HEK293 (cell line): ENCODE data around the gene CD3G.

ENCODE experiments used
- CTCF ChIA-PET: fragments of 350-600 bp; formaldehyde crosslinking; extraction: SDS; loops from one replicate; lab custom pipeline; 2021; ENCODE audit warnings: antibody characterized with exemption; lab: Yijun Ruan, JAX
- POLR2A ChIA-PET: fragments of 300-600 bp; formaldehyde crosslinking; extraction: SDS; loops from one replicate; lab custom pipeline; 2020; ENCODE audit warnings: antibody characterized with exemption, inconsistent platforms; lab: Yijun Ruan, JAX
- H3K27ac ChIP-seq: fragments of 200-500 bp; sonication (Bioruptor generic); 2 replicates; pipeline ENCODE4 v1.5.1; 2014; ENCODE audit warnings: low read depth, low read length, control low read depth, inconsistent platforms; ENCODE audit errors: extremely low read depth
- H3K36me3 ChIP-seq, 2 experiments: fragments of 200-500 bp in 1 of 2; sonication (Bioruptor generic) in 1 of 2; 1 replicate in 1 of 2; 2 replicates in 1 of 2; pipeline ENCODE4 v1.5.1; 2014 to 2017; ENCODE audit warnings: inconsistent platforms in 2 of 2, low read length in 2 of 2; ENCODE audit not compliant: control insufficient read depth in 2 of 2, insufficient read depth in 1 of 2
- H3K4me1 ChIP-seq: fragments of 200-500 bp; sonication (Bioruptor generic); 2 replicates; pipeline ENCODE4 v1.5.1; 2014; ENCODE audit warnings: mild to moderate bottlenecking, low read length, inconsistent platforms; ENCODE audit not compliant: control insufficient read depth, insufficient read depth
- H3K4me3 ChIP-seq: 2 replicates; pipeline ENCODE4 v1.5.1; 2011; ENCODE audit warnings: low read depth, mild to moderate bottlenecking, control low read depth, low read length, moderate library complexity
- H3K9me3 ChIP-seq: fragments of 200-500 bp; sonication (Bioruptor generic); 2 replicates; pipeline ENCODE4 v1.5.1; 2014; ENCODE audit warnings: low read depth, low read length, inconsistent platforms; ENCODE audit not compliant: control insufficient read depth, insufficient read depth
- BCL11A ChIP-seq: fragments of 450-650 bp; formaldehyde crosslinking; IDR thresholded peaks from 2 replicates; pipeline ENCODE4 v1.5.1; 2016; ENCODE audit warnings: low read depth, missing biosample characterization, missing genetic modification characterization
- FEZF1 ChIP-seq: fragments of 450-650 bp; formaldehyde crosslinking; IDR thresholded peaks from 2 replicates; pipeline ENCODE4 v1.5.1; 2016; ENCODE audit warnings: missing biosample characterization, missing genetic modification characterization
- IKZF3 ChIP-seq: fragments of 450-650 bp; IDR thresholded peaks from 2 replicates; pipeline ENCODE4 v1.5.0; 2018; ENCODE audit warnings: missing biosample characterization, mild to moderate bottlenecking, missing genetic modification characterization, moderate library complexity
- PRDM10 ChIP-seq: fragments of 450-650 bp; formaldehyde crosslinking; IDR thresholded peaks from 2 replicates; pipeline ENCODE4 v1.5.1; 2016; ENCODE audit warnings: missing biosample characterization, missing genetic modification characterization
- ZNF157 ChIP-seq: fragments of 450-650 bp; formaldehyde crosslinking; IDR thresholded peaks from 2 replicates; pipeline ENCODE4 v1.5.1; 2016; ENCODE audit warnings: missing biosample characterization, missing genetic modification characterization
- ZNF26 ChIP-seq: fragments of 450-650 bp; formaldehyde crosslinking; IDR thresholded peaks from 2 replicates; pipeline ENCODE4 v1.5.1; 2016; ENCODE audit warnings: missing biosample characterization, missing genetic modification characterization
- ZNF302 ChIP-seq: fragments of 450-650 bp; formaldehyde crosslinking; IDR thresholded peaks from 2 replicates; pipeline ENCODE4 v1.5.1; 2016; ENCODE audit warnings: missing biosample characterization, missing genetic modification characterization, low read depth
- ZNF391 ChIP-seq: fragments of 450-650 bp; formaldehyde crosslinking; IDR thresholded peaks from 2 replicates; pipeline ENCODE4 v1.5.1; 2016; ENCODE audit warnings: low read depth, missing biosample characterization, missing genetic modification characterization, borderline replicate concordance
- ZNF560 ChIP-seq: fragments of 450-650 bp; formaldehyde crosslinking; IDR thresholded peaks from 2 replicates; pipeline ENCODE4 v1.5.1; 2017; ENCODE audit warnings: missing biosample characterization, missing genetic modification characterization, borderline replicate concordance
- ZNF600 ChIP-seq: fragments of 450-650 bp; formaldehyde crosslinking; IDR thresholded peaks from 2 replicates; pipeline ENCODE4 v1.5.1; 2016; ENCODE audit warnings: missing biosample characterization, missing genetic modification characterization
- ZNF664 ChIP-seq: fragments of 450-650 bp; formaldehyde crosslinking; IDR thresholded peaks from 2 replicates; pipeline ENCODE4 v1.5.1; 2016; ENCODE audit warnings: missing biosample characterization, missing genetic modification characterization
- ZNF830 ChIP-seq: fragments of 450-650 bp; IDR thresholded peaks from 2 replicates; pipeline ENCODE4 v1.5.0; 2018; ENCODE audit warnings: missing biosample characterization, missing genetic modification characterization, low read depth, mild to moderate bottlenecking, moderate library complexity
- ZNF837 ChIP-seq: fragments of 450-650 bp; formaldehyde crosslinking; IDR thresholded peaks from 2 replicates; pipeline ENCODE4 v1.5.1; 2016; ENCODE audit warnings: missing biosample characterization, missing genetic modification characterization
- ZNF843 ChIP-seq: fragments of 450-650 bp; formaldehyde crosslinking; IDR thresholded peaks from 2 replicates; pipeline ENCODE4 v1.5.1; 2016; ENCODE audit warnings: missing biosample characterization, missing genetic modification characterization
- ZSCAN18 ChIP-seq: fragments of 450-650 bp; formaldehyde crosslinking; IDR thresholded peaks from 2 replicates; pipeline ENCODE4 v1.5.1; 2016; ENCODE audit warnings: missing biosample characterization, missing genetic modification characterization
- ZSCAN5A ChIP-seq: fragments of 450-650 bp; formaldehyde crosslinking; IDR thresholded peaks from 2 replicates; pipeline ENCODE4 v1.5.1; 2016; ENCODE audit warnings: missing biosample characterization, missing genetic modification characterization

The CD3G gene

GRCh38 chr11:118311518-118311917, 32.6 kb upstream of the CD3G start:
- CTCF ChIA-PET = interaction anchor here (0.6 to 1.4 kb wide), 7 partner anchors 10 to 174 kb away, joined by 3 to 5 read pairs (median 3); no protein-coding TSS in a partner anchor
- POLR2A ChIA-PET = no interaction called here
- no peak overlapping the region for H3K27ac ChIP-seq
- no peak for TF ChIP-seq ZNF391 (tag by site-specific recombination)
- TF ChIP-seq ZSCAN5A (tag by site-specific recombination) = no peak
- no peak for TF ChIP-seq ZNF560 (tag by site-specific recombination)
- TF ChIP-seq ZNF600 (tag by site-specific recombination) = no peak
- no peak for TF ChIP-seq ZSCAN18 (tag by site-specific recombination)
- TF ChIP-seq ZNF302 (tag by site-specific recombination) = no peak
- no peak for TF ChIP-seq ZNF830
- no peak for TF ChIP-seq PRDM10 (tag by site-specific recombination)
- TF ChIP-seq FEZF1 (tag by site-specific recombination) = no peak
- no peak for TF ChIP-seq ZNF843 (tag by site-specific recombination)
- TF ChIP-seq ZNF837 = no peak
- TF ChIP-seq BCL11A = no peak
- no peak for TF ChIP-seq IKZF3 (tag by site-specific recombination)
- TF ChIP-seq ZNF664 = no peak
- TF ChIP-seq ZNF157 (tag by site-specific recombination) = no peak
- no peaks in the 10 kb centered on the region for H3K36me3 ChIP-seq
- no peaks in the 10 kb centered on the region for H3K9me3 ChIP-seq
- peaks cover 7% of the 10 kb centered on the region for H3K4me1 ChIP-seq
- H3K4me3 ChIP-seq = no peak overlapping the region

GRCh38 chr11:118312328-118312727, 31.8 kb upstream of the CD3G start:
- Histone ChIP-seq H3K27ac (no peak overlapping the region), H3K4me3 (no peak overlapping the region), H3K9me3 (no peaks in the 10 kb centered on the region), H3K36me3 (no peaks in the 10 kb centered on the region), H3K4me1 (peaks cover 7% of the 10 kb centered on the region)
- TF ChIP-seq ZNF26 (tag by site-specific recombination) = no peak
- ChIA-PET CTCF (interaction anchor here (0.6 to 1.4 kb wide), 4 partner anchors 9 to 107 kb away, joined by 3 to 4 read pairs (median 4); no protein-coding TSS in a partner anchor), POLR2A (no interaction called here)
